Neural progenitor cell (in vitro differentiated cells): Measurements from ENCODE around the gene EMC1.

Experiments
- EZH2 ChIP-seq: fragments of 200-600 bp; sonication (generic); IDR thresholded peaks from 2 replicates; pipeline ENCODE4 v1.6.1; 2017; ENCODE audit warnings: antibody characterized with exemption, mild to moderate bottlenecking, moderate library complexity
- EZH2phosphoT487 ChIP-seq: fragments of 200-600 bp; sonication (generic); IDR thresholded peaks from 2 replicates; pipeline ENCODE4 v1.6.1; 2017; ENCODE audit warnings: antibody characterized with exemption
- TF ChIP-seq, protein P1 (sequence below): fragments of 200-600 bp; sonication (generic); IDR thresholded peaks from 2 replicates; pipeline ENCODE4 v1.5.1; 2017; ENCODE audit warnings: antibody characterized with exemption, mild to moderate bottlenecking

DNA sequence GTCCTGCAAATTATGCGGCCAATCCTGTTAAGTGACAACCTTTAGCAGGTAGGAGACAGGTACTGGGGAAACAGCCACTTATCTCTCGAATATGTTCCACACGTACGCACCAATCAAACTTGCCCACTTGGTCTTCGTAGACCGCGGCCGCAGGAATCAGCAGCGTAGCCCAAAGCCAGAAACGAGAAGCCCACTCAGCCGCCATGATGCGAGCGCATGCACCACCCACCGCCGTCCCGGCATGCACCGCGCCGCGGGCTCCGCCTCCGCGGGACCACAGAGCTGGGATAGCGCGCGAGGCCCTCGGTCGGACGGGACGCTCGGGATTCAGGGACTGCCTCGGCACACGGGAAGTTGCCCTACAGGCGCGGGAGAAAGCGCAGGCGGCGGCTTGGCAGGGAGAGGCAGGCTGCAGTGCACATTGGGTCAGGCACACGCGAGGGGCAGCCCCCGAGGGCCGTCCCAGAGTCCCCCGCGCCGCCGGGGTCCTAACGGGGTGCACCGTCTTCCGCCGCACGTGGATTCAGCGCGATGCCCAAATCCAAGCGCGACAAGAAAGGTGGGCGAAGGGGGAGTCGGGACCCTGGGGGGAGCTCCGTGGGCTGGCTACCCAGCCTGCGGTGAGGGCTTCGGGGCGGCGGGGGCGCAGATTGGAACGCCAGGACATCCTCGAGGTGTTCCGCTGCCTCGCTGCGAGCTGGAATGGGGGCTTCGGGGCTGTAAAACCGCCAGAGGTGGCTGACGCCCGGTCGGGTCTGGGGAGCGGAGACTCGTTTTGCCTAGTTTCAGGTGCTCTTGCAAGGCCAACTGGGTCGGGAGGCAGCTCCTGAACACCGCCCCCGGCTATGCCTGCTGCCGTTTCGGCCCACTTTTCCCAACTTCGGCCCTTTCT lies at the start of gene EMC1, which contains the start of gene MRTO4:
- TF ChIP-seq, protein P1, sequence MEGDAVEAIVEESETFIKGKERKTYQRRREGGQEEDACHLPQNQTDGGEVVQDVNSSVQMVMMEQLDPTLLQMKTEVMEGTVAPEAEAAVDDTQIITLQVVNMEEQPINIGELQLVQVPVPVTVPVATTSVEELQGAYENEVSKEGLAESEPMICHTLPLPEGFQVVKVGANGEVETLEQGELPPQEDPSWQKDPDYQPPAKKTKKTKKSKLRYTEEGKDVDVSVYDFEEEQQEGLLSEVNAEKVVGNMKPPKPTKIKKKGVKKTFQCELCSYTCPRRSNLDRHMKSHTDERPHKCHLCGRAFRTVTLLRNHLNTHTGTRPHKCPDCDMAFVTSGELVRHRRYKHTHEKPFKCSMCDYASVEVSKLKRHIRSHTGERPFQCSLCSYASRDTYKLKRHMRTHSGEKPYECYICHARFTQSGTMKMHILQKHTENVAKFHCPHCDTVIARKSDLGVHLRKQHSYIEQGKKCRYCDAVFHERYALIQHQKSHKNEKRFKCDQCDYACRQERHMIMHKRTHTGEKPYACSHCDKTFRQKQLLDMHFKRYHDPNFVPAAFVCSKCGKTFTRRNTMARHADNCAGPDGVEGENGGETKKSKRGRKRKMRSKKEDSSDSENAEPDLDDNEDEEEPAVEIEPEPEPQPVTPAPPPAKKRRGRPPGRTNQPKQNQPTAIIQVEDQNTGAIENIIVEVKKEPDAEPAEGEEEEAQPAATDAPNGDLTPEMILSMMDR = no peak
- TF ChIP-seq EZH2 (no peak), EZH2phosphoT487 (no peak)
